HG03520 (cell line): Measurements from ENCODE around the gene ZNF879.

Source experiments
- ATAC-seq: cut with Tn5 transposase; IDR thresholded peaks from one replicate; pipeline ENCODE4 v1.9.1; 2021; ENCODE audit warnings: mild to moderate bottlenecking, moderate library complexity; ENCODE audit not compliant: unreplicated experiment

ZNF879 gene

GRCh38 chr5:179006564-179006963, 17.0 kb upstream of the ZNF879 start:
- ATAC-seq = no peak

DNA sequence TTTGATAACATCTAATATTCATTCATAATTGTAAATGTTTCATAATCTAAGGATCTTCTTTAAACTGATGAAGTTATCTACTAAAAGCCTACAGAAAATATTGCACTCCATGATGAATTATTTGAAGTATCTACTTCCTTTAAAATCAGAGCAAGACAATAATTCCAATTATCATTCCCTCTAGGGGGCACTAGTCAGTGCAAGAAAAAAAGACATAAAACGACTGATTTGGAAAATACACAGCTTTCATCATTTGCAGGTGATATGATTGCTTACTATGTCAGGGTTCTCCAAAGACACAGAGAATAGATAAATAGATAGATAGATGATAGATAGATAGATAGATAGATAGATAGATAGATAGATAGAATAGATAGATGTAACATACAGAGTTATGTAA, 14.9 kb upstream of the ZNF879 start:
- no peak for ATAC-seq

DNA sequence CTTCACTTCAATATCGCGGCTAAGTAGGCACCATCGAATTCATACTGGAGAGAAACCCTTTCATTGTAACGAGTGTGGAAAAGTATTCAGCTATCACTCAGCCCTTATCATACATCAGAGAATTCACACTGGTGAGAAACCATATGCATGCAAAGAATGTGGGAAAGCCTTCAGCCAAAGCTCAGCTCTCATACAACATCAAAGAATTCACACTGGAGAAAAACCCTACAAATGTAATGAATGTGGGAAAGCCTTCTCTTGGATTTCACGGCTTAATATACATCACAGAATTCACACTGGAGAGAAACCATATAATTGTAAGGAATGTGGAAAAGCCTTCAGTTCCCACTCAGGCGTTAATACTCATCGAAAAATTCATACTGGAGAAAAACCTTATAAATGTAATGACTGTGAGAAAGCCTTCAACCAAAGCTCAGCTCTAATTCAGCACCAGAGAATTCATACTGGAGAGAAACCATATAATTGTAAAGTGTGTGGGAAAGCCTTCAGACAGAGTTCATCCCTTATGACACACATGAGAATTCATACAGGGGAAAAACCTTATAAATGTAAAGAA, 9.5 kb downstream of the ZNF879 start:
- ATAC-seq = no peak

GRCh38 chr5:179044765-179045164, 21.2 kb downstream of the ZNF879 start:
- no peak for ATAC-seq

- ATAC-seq = no peak
Measured at GRCh38 chr5:179051784-179052183, 28.2 kb downstream of the ZNF879 start.

DNA sequence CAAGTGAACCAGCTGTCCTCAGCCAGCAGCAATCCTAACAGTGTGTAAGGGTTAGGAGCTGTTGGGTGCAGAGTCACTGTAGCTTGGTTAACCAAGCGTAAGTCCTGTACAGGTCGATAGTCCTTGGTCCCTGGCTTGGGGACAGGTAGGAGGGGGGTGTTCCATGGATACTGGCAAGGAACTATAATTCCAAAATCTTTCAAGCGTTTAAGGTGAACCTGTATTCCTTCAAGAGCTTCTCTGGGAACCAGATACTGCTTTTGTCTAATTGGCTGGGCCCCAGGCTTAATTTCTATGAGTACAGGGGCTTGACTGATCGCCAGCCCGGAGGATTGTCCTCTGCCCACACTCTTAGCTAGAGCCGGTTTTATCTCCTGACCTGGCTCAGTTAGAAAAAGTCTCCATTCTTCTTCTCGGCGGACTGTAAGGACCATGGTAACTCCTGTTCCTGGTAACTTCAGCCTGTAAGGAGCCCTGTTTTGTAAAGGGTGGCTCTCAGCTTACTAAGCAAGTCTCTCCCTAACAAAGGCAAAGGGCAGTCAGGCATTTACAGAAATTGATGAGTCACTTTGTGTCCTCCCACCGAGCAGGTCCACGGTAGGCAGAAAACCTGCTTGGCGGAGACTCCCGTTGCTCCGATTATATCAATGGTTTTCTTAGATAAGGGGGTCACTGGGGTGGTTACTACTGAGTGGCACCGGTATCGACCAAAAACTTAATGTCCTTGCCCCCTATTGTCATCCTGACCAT, 30.6 kb downstream of the ZNF879 start:
- no peak for ATAC-seq

DNA sequence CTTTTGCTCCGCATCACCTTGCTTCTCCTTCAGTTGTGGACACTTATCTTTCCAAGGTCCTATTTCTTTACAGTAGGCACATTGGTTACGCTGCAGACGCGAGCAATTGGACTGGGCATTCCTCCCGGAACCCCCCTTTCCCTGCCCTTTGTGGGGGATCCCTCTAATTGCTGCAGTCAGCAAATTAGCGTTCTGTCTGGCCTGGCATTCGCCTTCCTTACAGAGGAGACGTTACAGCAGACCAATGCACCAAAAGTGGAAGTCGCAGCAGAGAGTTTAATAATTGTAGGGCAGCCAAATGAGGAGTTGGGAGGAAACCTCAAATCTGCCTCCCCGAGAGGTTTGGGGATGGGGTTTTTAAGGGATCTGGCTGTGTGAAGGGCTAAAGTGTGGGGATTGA, 31.3 kb downstream of the ZNF879 start:
- ATAC-seq = no peak

DNA sequence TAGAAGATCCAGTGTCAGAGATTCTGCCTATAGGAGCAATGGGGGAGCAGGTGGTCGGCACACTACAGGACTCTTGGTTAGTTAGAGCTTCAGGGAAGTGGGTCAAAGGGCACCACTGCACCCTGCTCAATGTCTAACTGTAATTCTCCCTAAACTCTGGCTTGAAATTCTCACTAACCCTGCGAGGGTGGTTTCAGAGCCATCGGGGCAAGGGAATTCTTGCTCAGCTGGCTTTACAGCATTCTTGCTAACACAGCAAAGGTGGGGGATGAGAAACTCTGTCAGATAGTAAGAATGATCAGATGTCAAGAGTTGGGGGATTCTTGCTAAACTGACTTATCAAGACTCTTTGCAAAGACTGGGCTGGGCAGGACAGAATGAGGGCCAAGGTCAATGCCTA, 31.8 kb downstream of the ZNF879 start:
- no peak for ATAC-seq

DNA sequence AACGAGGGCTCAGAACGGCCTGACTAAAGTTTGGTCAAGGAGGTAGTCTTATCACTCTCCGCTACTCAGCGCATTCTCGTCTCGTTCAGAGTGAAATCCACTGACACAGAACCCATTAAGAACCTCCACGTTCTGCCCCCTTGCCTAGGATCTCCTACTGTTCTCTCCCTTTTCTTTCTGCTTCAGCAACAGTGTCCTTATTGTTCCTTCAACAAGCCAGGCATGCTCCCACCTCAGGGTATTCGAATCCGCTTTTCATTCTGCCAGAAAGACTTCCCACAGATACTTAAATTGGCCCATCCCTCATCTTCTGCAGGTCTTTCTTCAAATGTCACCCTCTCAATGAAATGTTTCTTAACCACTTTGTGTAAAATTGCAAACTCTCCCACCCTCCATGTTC, 32.2 kb downstream of the ZNF879 start:
- ATAC-seq = no peak

- ATAC-seq = peak; percentile 91
Measured at GRCh38 chr5:179060116-179061008, 36.8 kb downstream of the ZNF879 start, which contains the start of gene ZNF354C. ZNF354C (plus strand) TSS chr5:179060373; CDS start chr5:179062069, 1,696 bp downstream.

DNA sequence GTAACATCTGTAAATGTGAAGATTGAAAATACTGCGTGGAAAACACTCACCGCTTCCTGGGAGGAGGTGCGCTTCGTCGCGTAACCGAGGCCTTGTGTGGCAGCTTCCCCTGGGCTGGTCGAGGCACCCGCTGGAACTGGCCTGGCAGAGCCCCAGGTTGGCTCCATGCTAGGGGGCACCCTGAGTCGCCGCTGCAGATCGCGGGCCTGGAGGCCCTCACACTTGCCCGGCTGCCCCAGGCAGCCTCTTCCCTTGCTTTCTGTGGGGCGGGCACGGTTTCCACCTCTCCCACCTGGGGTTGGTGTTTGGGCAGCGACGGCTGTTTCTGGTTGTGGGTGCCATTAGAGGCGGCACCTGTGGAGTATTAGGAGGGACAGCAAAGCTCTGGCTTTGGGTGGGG, 37.4 kb downstream of the ZNF879 start:
- ATAC-seq = no peak

- no peak for ATAC-seq
Measured at GRCh38 chr5:179065703-179066102, 42.1 kb downstream of the ZNF879 start.

DNA sequence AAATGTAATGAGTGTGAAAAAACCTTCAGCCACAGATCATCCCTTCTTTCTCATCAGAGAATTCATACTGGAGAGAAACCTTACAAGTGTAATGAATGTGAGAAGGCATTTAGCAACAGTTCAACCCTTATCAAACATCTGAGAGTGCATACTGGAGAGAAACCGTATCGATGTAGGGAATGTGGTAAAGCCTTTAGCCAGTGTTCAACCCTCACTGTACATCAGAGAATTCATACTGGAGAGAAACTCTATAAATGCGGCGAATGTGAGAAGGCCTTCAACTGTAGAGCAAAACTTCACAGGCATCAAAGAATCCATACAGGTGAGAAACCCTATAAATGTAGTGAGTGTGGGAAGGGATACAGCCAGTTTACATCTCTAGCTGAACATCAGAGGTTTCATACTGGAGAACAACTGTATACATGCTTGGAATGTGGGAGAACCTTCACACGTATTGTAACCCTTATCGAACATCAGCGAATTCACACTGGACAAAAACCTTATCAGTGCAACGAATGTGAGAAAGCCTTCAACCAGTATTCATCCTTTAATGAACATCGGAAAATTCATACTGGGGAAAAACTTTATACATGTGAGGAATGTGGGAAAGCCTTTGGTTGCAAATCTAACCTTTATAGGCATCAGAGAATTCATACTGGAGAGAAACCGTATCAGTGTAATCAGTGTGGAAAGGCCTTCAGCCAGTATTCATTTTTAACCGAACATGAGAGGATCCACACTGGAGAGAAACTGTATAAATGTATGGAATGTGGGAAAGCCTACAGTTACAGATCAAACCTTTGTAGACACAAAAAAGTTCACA, 55.8 kb downstream of the ZNF879 start:
- no peak for ATAC-seq

DNA sequence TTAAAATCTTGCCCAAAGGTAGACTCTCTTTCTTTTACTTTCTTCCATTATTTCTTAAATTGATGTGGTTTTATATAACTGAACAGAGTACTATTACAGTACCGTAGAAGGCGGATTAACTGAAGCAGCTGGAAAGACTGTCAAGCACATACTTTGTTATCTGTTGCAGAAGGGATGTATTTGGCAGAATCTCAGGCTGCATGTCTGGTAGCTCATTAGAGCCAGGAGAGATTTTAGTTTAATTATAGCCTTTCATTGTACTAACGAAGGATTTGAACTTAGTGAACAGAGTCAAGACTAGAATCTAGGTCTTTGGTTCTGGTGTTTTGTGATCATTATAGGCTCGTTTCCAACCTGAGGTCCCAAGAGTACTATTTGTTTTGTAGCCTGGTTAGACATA, 57.1 kb downstream of the ZNF879 start:
- no peak for ATAC-seq
